Naive B cell (primary cell): ENCODE results near the gene CAPN13. TPM values are rescaled to one million over a fixed set of nuclear protein-coding genes. Genes with fewer than 3 reads are reported as not detected.

Experiments used
- ATAC-seq, 2 donors: fragments of 150-1000 bp; cut with Tn5 transposase; 2 replicates each; pipeline ENCODE4 v1.10.0; 2021; ENCODE audit warnings: low read depth in 2 of 2, mild to moderate bottlenecking in 2 of 2, moderate library complexity in 2 of 2
- DNase-seq: peaks from one replicate; pipeline ENCODE4 v3.0.0; 2022
- H3K27ac Mint-ChIP-seq, 6 donors: one replicate each; pipeline ENCODE4 v1.8.0; 2020 to 2022; ENCODE audit warnings: mild to moderate bottlenecking in 6 of 6, mixed read lengths in 6 of 6, moderate library complexity in 5 of 6, inconsistent platforms in 2 of 6
- H3K27me3 Mint-ChIP-seq, 3 donors: one replicate each; pipeline ENCODE4 v1.8.0; 2021 to 2022; ENCODE audit warnings: mixed read lengths in 3 of 3, mild to moderate bottlenecking in 1 of 3
- H3K36me3 Mint-ChIP-seq, 2 donors: one replicate each; pipeline ENCODE4 v1.8.0; 2020 to 2022; ENCODE audit warnings: mixed read lengths in 2 of 2, inconsistent platforms in 1 of 2, mild to moderate bottlenecking in 1 of 2
- H3K4me1 Mint-ChIP-seq, 3 donors: one replicate each; pipeline ENCODE4 v1.8.0; 2020 to 2022; ENCODE audit warnings: mixed read lengths in 3 of 3, inconsistent platforms in 1 of 3, mild to moderate bottlenecking in 1 of 3, moderate library complexity in 1 of 3
- H3K4me3 Mint-ChIP-seq, 8 donors: one replicate each; pipeline ENCODE4 v1.8.0; 2020 to 2022; ENCODE audit warnings: mild to moderate bottlenecking in 8 of 8, mixed read lengths in 8 of 8, moderate library complexity in 8 of 8, inconsistent platforms in 2 of 8
- H3K9me3 Mint-ChIP-seq, 7 donors: one replicate each; pipeline ENCODE4 v1.8.0; 2020 to 2022; ENCODE audit warnings: mixed read lengths in 7 of 7, mild to moderate bottlenecking in 5 of 7, inconsistent platforms in 2 of 7, moderate library complexity in 1 of 7
- polyA plus RNA-seq, 6 donors: library from polyadenylated mRNA; unstranded; fragments of 300-500 nt; fragmentation: Illumina TruSeq; gene quantifications; one replicate each; pipeline ENCODE4 v1.2.3, GENCODE V29; 2021; ENCODE audit warnings: low read depth in 6 of 6

The CAPN13 gene
- polyA plus RNA-seq, 6 donors from 2014 or later: not detected

- Mint-ChIP-seq H3K4me3 (no peak overlapping the region), H3K4me1 (no peaks in the 10 kb centered on the region), H3K9me3 (peaks cover 0 to 4% (median 0%) of the 10 kb centered on the region in 7 donors), H3K36me3 (no peaks in the 10 kb centered on the region), H3K27me3 (peaks cover 0 to 18% (median 15%) of the 10 kb centered on the region in 3 donors), H3K27ac (no peak overlapping the region)
- DNase-seq (no peak), ATAC-seq (no peak)
These were observed 114.4 kb downstream of the CAPN13 start for GRCh38 chr2:30692829-30693275.

GRCh38 chr2:30691948-30692828, 115.1 kb downstream of the CAPN13 start:
- H3K36me3 Mint-ChIP-seq: no peaks in the 10 kb centered on the region
- H3K4me3 Mint-ChIP-seq: no peak overlapping the region
- no peaks in the 10 kb centered on the region for H3K9me3 Mint-ChIP-seq
- DNase-seq (no peak), ATAC-seq (no peak)
- no peaks in the 10 kb centered on the region for H3K4me1 Mint-ChIP-seq
- H3K27ac Mint-ChIP-seq: peak overlapping the region in 1 of 6 donors; percentile 52
- peaks cover 0 to 18% (median 15%) of the 10 kb centered on the region in 3 donors for H3K27me3 Mint-ChIP-seq

GRCh38 chr2:30691091-30691947, 115.9 kb downstream of the CAPN13 start:
- peak overlapping the region in 1 of 6 donors; percentile 72 for H3K27ac Mint-ChIP-seq
- H3K4me1 Mint-ChIP-seq: no peaks in the 10 kb centered on the region
- ATAC-seq (no peak), DNase-seq (no peak)
- no peak overlapping the region for H3K4me3 Mint-ChIP-seq
- H3K9me3 Mint-ChIP-seq: no peaks in the 10 kb centered on the region
- no peaks in the 10 kb centered on the region for H3K36me3 Mint-ChIP-seq
- H3K27me3 Mint-ChIP-seq: peaks cover 0 to 18% (median 15%) of the 10 kb centered on the region in 3 donors

GRCh38 chr2:30690126-30690561, 117.1 kb downstream of the CAPN13 start:
- H3K4me3 Mint-ChIP-seq: no peak overlapping the region
- H3K27me3 Mint-ChIP-seq: peaks cover 0 to 8% (median 6%) of the 10 kb centered on the region in 3 donors
- peak overlapping the region in 1 of 6 donors; percentile 22 for H3K27ac Mint-ChIP-seq
- no peaks in the 10 kb centered on the region for H3K9me3 Mint-ChIP-seq
- ATAC-seq (no peak), DNase-seq (no peak)
- no peaks in the 10 kb centered on the region for H3K4me1 Mint-ChIP-seq
- no peaks in the 10 kb centered on the region for H3K36me3 Mint-ChIP-seq

GRCh38 chr2:30689496-30690125, 117.6 kb downstream of the CAPN13 start:
- Mint-ChIP-seq H3K4me1 (no peaks in the 10 kb centered on the region), H3K27ac (peak overlapping the region in 1 of 6 donors; percentile 22), H3K36me3 (no peaks in the 10 kb centered on the region), H3K4me3 (no peak overlapping the region), H3K27me3 (peaks cover 0 to 2% (median under 1%) of the 10 kb centered on the region in 3 donors), H3K9me3 (no peaks in the 10 kb centered on the region)
- DNase-seq (no peak), ATAC-seq (no peak)

- Mint-ChIP-seq H3K4me1 (peaks cover 0 to 3% (median under 1%) of the 10 kb centered on the region in 3 donors), H3K27ac (no peak overlapping the region), H3K27me3 (no peaks in the 10 kb centered on the region), H3K9me3 (no peaks in the 10 kb centered on the region), H3K4me3 (no peak overlapping the region), H3K36me3 (no peaks in the 10 kb centered on the region)
- no peak for DNase-seq
- no peak for ATAC-seq
These were observed 118.3 kb downstream of the CAPN13 start for GRCh38 chr2:30688956-30689401.

GRCh38 chr2:30686669-30687068, 120.6 kb downstream of the CAPN13 start:
- no peak for DNase-seq
- no peaks in the 10 kb centered on the region for H3K36me3 Mint-ChIP-seq
- H3K27ac Mint-ChIP-seq: no peak overlapping the region
- ATAC-seq: no peak
- H3K4me1 Mint-ChIP-seq: peaks cover 8 to 13% (median 10%) of the 10 kb centered on the region in 3 donors
- no peaks in the 10 kb centered on the region for H3K9me3 Mint-ChIP-seq
- H3K27me3 Mint-ChIP-seq: no peaks in the 10 kb centered on the region
- no peak overlapping the region for H3K4me3 Mint-ChIP-seq

GRCh38 chr2:30686000-30686399, 121.2 kb downstream of the CAPN13 start:
- no peaks in the 10 kb centered on the region for H3K27me3 Mint-ChIP-seq
- no peak for ATAC-seq

GRCh38 chr2:30684996-30685395, 122.2 kb downstream of the CAPN13 start:
- ATAC-seq (no peak), DNase-seq (no peak)
- H3K27ac Mint-ChIP-seq: no peak overlapping the region

More at GRCh38 chr2:30686000-30686399, 121.2 kb downstream of the CAPN13 start:
- no peaks in the 10 kb centered on the region for H3K9me3 Mint-ChIP-seq
- no peak overlapping the region for H3K4me3 Mint-ChIP-seq
- no peak for DNase-seq
- peaks cover 8 to 13% (median 10%) of the 10 kb centered on the region in 3 donors for H3K4me1 Mint-ChIP-seq
- H3K36me3 Mint-ChIP-seq: no peaks in the 10 kb centered on the region
- no peak overlapping the region for H3K27ac Mint-ChIP-seq

GRCh38 chr2:30684516-30684915, 122.7 kb downstream of the CAPN13 start:
- Mint-ChIP-seq H3K4me3 (no peak overlapping the region), H3K27ac (no peak overlapping the region), H3K27me3 (no peaks in the 10 kb centered on the region), H3K4me1 (peaks cover 8 to 13% (median 10%) of the 10 kb centered on the region in 3 donors), H3K36me3 (no peaks in the 10 kb centered on the region), H3K9me3 (no peaks in the 10 kb centered on the region)
- DNase-seq (no peak), ATAC-seq (no peak)

More at GRCh38 chr2:30684996-30685395, 122.2 kb downstream of the CAPN13 start:
- Mint-ChIP-seq H3K4me3 (peak overlapping the region in 1 of 8 donors; percentile 47), H3K4me1 (peaks cover 8 to 13% (median 10%) of the 10 kb centered on the region in 3 donors), H3K9me3 (no peaks in the 10 kb centered on the region), H3K27me3 (no peaks in the 10 kb centered on the region), H3K36me3 (no peaks in the 10 kb centered on the region)

GRCh38 chr2:30684026-30684425, 123.2 kb downstream of the CAPN13 start:
- DNase-seq (no peak), ATAC-seq (no peak)
- Mint-ChIP-seq H3K9me3 (no peaks in the 10 kb centered on the region), H3K4me1 (peaks cover 8 to 13% (median 10%) of the 10 kb centered on the region in 3 donors), H3K27ac (peak overlapping the region in 3 of 6 donors; percentile 16 to 76 (median 65)), H3K36me3 (no peaks in the 10 kb centered on the region), H3K27me3 (no peaks in the 10 kb centered on the region), H3K4me3 (no peak overlapping the region)

- Mint-ChIP-seq H3K4me3 (no peak overlapping the region), H3K9me3 (no peaks in the 10 kb centered on the region), H3K36me3 (no peaks in the 10 kb centered on the region), H3K27me3 (no peaks in the 10 kb centered on the region), H3K27ac (peak overlapping the region; percentile 16 to 76 (median 64)), H3K4me1 (peaks cover 8 to 13% (median 10%) of the 10 kb centered on the region in 3 donors)
- peak; percentile 95 to 98 for ATAC-seq
- peak; percentile 32 for DNase-seq
These were observed 123.8 kb downstream of the CAPN13 start for GRCh38 chr2:30683236-30683956.
